ENCODE results near the gene ZNF536.
"Not testable (repeated sequence)": the region's sequence is repeated elsewhere in the genome, so short reads cannot be mapped to it uniquely, and the experiment has no call there.

Gene ZNF536

GRCh38 chr19:30497034-30497433, 124.8 kb downstream of the ZNF536 start:
- DNase-seq = no peak

DNA sequence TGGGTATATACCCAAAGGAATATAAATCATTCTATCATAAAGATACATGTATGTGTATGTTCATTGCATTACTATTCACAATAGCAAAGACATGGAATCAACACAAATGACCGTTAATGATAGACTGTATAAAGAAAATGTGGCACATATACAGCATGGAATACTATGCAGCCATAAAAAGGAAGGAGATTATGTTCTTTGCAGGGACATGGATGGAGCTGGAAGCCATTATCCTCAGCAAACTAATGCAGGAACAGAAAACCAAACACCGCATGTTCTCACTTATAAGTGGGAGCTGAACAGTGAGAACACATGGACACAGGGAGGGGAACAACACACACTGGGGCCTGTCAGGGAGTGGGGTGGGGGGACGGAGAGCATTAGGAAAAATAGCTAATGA, 125.9 kb downstream of the ZNF536 start:
- DNase-seq = not testable (repeated sequence)

DNA sequence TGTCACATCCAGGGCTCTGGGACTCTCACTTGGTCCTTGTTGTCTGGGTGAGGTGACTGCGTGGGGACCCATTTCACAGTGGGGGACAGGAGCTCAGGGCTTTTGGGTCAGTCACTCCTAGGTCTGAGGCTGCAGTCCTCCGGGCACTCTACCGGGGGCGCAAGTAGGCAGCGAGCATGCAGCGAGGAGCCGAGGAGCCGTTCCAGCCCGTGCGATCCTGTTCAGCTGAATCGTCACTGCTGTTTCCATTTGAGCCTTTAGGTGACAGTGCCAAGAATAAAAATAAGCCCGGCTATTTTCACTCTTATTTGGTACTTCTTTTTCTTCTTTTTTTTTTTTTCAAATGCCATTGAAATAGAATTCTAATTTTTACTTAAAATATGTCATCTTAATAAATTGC, 126.5 kb downstream of the ZNF536 start:
- no peak for DNase-seq

DNA sequence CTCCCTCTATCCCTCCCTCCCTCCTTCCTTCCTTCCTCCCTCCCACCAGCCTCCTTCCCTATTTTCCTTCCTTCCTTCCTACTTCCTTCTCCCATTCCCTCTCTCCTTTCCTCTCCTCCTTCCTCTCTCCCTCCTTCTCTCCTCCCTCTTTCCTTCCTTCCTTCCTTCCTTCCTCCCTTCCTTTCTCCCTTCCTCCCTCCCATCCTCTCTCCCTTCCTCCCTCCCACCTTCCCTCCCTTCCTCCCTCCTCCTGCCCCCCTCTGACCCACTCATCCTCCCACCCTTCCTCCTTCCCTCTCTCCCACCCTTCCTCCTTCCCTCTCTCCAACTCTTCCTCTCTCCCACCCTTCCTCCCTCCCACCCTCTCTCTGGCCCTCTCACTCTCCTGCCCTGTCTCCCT, 132.1 kb downstream of the ZNF536 start:
- no peak for DNase-seq

DNA sequence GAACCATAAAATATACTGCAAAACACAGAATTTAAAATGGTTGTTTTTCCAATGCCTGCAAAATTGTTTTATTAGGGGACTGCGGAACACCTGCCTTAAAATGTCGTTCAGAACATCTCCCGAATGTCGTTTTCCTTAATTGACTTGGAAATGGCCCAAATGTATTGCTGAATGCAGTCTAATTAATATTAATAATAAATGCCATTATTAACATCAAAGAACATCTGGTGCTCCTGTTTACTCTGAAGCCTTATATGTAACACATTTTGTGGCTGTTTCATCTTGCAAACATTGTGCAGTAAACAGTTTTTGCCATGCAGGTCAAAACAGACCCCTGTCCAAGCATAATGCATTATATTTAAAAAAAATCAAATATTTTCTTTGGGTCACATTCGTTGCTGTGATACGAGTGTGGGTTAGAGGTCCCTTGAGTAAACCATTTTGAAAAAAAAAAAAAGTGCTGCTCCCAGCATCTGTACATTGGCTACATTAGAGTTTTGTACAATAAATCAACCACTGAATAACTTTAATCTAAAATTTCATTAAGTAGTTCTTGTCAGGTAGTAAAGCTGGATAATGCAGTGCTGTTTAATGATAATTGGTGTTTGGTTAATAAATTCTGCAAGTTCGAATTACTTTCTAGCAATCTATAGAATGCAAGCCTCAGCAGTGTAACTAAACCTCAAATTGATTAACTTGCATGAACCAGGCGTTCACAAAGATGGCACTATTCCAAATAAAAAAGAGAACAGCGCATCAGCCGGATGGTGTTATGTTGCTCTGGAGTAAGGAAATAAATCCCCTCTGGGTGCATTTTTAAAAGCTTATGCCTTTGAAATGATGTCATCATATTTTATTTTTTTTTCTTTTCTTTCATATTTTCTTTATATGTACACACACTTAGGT, 140.2 kb downstream of the ZNF536 start:
- no peak for DNase-seq

- DNase-seq = no peak
Observed at GRCh38 chr19:30513082-30513411, 140.9 kb downstream of the ZNF536 start.

GRCh38 chr19:30516111-30516510, 143.9 kb downstream of the ZNF536 start:
- no peak for DNase-seq

DNA sequence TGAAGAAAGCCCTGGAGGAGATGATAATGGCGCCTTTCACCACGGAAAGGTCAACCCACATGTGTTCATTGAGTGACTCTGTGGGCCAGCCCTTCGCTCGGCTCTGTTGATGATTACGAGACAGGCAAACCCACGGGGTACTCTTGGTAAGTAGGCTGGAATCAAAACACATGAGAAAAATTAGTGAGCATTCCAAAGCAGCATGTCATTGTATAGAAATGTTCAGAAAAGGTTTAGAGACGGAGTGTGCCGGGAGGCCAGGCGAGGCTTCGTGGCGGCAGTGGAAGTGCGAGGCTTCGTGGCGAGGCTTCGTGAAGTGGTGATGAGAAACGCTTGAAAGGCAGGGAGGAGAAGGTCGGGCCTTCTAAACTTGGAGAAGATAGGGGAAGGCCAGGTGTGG, 144.3 kb downstream of the ZNF536 start:
- DNase-seq = no peak

GRCh38 chr19:30518965-30519606, 146.9 kb downstream of the ZNF536 start:
- no peak for DNase-seq

- no peak for DNase-seq
Observed at GRCh38 chr19:30519607-30520205, 147.5 kb downstream of the ZNF536 start.

DNA sequence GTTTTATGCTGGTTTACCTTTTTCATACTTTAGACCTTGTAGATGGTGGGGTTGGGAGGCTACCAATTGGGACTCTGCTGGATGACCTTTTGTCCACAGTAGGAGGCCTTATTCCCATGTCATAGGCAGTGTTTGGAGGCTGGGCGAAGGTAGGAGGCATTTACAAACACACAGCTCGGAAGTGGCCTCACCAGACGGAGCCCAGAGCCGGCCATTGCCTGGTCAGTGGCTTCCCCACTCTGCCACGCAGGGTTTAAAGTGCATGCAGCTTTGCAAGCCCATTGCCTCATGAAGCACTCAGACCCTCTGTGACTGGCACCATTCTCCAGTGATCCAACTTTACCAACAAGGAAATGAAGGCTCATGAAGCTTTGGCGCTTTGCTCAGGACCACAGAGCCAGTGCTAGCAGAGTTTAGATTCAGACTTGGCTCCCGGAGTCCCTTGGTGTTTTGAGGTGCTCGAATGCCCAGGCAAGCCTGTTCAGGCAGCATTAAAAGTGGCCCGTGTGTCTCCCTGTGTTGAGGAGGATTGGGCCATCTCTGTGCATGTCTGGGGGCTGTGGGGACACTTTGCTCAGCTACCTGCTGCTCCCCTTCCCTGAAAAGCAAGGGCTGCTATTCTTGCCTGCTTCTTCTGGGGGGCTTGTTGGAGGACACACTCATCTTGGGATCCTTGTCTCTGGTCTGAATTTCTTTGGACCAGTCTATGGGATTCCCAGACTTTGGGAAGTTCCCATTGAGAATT, 148.7 kb downstream of the ZNF536 start:
- DNase-seq = no peak

- no peak for DNase-seq
Observed at GRCh38 chr19:30521937-30522336, 149.8 kb downstream of the ZNF536 start.

DNA sequence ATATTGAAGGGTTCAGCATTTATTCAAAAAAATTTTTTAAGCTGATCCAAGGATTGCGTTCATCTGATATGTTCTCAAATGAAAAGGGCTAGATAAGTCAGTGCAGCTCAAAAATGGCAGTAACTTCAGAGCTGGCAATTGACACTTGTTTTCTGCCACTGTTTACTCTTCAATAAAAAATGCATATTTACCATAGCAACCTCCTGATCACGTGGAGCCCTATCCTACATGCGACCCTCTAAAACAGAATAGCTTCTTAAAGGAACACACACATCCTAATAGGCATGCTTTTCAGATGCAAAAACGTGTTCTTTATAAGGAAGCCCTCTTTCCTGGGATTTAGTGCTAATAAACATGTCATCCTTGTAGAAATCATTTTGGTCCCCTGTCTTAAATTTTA, 150.2 kb downstream of the ZNF536 start:
- DNase-seq = no peak

GRCh38 chr19:30523791-30524190, 151.6 kb downstream of the ZNF536 start:
- no peak for DNase-seq

DNA sequence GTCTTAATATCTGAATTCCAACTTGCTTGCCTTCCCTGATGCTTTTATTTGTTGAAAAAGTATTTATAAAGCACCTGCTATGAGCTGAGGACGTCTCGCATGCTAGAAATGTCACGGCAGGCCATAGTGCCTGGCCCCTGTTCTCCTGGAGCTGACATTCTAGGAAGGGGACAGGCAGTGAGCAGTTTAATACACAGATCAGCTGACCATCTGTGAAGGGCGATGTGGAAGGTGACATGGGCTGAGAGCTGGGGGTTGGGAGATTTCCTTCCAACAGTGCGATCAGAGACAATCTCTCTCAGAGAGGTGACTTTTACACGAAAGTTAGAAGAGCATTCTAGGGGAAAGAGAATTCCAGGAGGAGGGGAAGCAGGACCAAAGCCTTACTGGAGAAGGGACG, 153.2 kb downstream of the ZNF536 start:
- no peak for DNase-seq

DNA sequence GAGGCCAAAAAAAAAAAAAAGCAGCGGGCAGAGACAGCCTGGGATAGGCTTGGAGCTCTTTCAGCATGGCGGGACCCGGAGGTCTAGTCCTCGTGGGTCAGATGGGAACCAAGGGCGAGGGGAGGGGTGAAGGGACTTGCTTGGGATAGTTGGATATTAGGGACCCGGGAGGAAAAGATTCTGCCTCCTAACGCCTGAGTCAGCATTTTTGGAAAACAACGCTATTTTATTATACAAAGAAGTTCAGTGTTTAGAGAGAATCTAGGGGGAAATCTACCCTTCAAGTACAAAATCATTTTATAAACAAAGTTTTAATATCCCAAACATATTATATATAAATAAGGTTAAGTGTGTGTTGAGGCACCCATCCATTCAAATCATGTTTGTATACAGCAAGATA, 156.7 kb downstream of the ZNF536 start:
- no peak for DNase-seq

- DNase-seq = no peak
Observed at GRCh38 chr19:30529876-30530275, 157.7 kb downstream of the ZNF536 start.

DNA sequence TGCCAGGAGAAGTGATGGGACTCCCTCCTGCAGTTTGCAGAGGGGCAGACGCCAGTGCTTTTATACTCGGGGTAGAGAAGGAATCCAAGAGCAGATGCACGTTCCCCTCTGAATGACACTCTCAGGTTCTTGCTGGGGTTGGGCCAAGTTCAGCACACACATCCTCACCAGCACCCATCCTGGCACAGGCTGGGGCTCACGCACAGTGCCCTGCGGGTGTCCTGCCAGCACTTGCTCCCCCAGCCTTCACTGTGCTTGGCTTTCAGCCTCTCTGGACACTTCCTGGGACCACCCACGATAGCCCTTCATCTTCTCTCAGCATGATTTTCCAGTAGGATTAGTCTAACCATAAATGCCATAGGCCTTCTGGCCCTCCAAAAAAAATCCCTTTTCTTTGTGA, 158.6 kb downstream of the ZNF536 start:
- no peak for DNase-seq

GRCh38 chr19:30535011-30535410, 162.8 kb downstream of the ZNF536 start:
- DNase-seq = no peak

GRCh38 chr19:30536975-30537374, 164.8 kb downstream of the ZNF536 start:
- no peak for DNase-seq

- no peak for DNase-seq
Observed at GRCh38 chr19:30539315-30539714, 167.1 kb downstream of the ZNF536 start.

DNA sequence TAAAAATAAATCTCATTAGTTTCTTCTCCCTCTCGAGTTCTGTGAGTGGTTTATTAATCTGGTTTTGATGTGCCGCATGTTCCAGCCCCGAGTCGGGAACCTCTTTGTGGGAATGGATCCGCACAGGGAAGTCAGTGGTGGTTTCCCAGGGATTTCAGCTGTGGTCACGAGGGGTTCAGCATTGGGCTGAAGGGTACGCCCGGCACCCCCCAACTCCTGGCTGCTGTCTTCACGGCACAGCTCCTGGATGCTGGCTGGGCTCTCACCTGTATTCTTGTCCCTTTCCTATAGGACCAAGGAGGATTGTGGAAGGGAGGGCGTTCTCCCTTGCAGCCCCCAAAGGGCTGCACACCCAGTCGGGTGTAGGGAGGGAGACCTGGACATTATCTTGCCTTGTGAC, 167.8 kb downstream of the ZNF536 start:
- DNase-seq = no peak

GRCh38 chr19:30540761-30541160, 168.6 kb downstream of the ZNF536 start:
- DNase-seq = no peak

DNA sequence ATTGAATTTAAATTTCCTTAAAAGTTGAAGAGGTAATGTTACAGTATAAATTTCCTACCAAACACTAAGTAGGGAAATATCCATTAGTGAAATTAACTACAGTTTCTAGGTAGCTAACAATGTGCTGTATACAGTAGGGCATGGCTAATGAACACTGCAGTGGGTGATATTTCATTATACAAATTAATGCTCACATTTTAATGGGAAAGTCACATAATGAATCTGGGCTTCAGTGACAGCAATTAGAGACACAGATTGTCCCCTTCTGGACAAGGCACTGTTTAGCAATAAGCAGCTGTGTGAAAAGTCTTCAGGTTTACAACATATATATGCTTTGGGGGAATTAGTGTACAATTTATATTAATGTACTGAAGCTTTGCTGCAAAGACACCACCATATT, 169.4 kb downstream of the ZNF536 start:
- no peak for DNase-seq
